ENCODE results near the gene RTN4RL2. TPM values are rescaled to one million over a fixed set of nuclear protein-coding genes. Genes with fewer than 3 reads are reported as not detected.

Gene RTN4RL2
- total and polyA plus RNA-seq, 9 of the 15 experiments (the other 6 are each of a cell fraction or from before 2014, with no cell fraction given), result 0.06 to 1.9 (median 0.34) TPM; not detected in 4

- TF ChIP-seq TFAP4 (CRISPR knock-in tag; IDR thresholded peaks at IDR 0.05; ENCODE audit: borderline replicate concordance) (peak; percentile 52; the same call in 1 of the 2 replicates), RHOXF2B (CRISPR knock-in tag; conservative IDR thresholded peaks at IDR 0.05) (no peak), KDM2B (CRISPR knock-in tag; IDR thresholded peaks at IDR 0.05) (no peak; the same call in 1 of the 2 replicates), CBFA2T2 (conservative IDR thresholded peaks at IDR 0.05) (0 out of 2 replicates have a peak, but pooled peaks have one; percentile 1), MNT (conservative IDR thresholded peaks at IDR 0.05) (peak; percentile 93 to 94), CBX8 (IDR thresholded peaks at IDR 0.05; ENCODE audit: borderline replicate concordance, extremely low read depth, low read depth, low read length, poor library complexity, severe bottlenecking) (no peak), ARID1B (IDR thresholded peaks at IDR 0.05) (0 out of 2 replicates have a peak, but pooled peaks have one; percentile 31), ZBTB40 (IDR thresholded peaks at IDR 0.05) (0 out of 2 replicates have a peak, but pooled peaks have one; percentile 15), ZBTB40 (CRISPR knock-in tag; IDR thresholded peaks at IDR 0.05) (no peak), CCNT2 (IDR thresholded peaks at IDR 0.05; ENCODE audit: borderline replicate concordance, extremely low read depth, insufficient read length, low read depth, low read length) (peak; percentile 13), PML (IDR thresholded peaks at IDR 0.05; ENCODE audit: low read length) (0 out of 2 replicates have a peak, but pooled peaks have one; percentile 27), ZNF398 (CRISPR knock-in tag; IDR thresholded peaks at IDR 0.05) (no peak)
Measured at GRCh38 chr11:57514538-57515331, 54.4 kb downstream of the RTN4RL2 start (continued).
